GM18861 (cell line): Measurements from ENCODE around the gene EIF2AK3.
"Not testable (repeated sequence)": the region's sequence is repeated elsewhere in the genome, so short reads cannot be mapped to it uniquely, and the experiment has no call there.

Experiments used
- ATAC-seq: cut with Tn5 transposase; IDR thresholded peaks from one replicate; pipeline ENCODE4 v1.9.1; 2021; ENCODE audit not compliant: unreplicated experiment

The EIF2AK3 gene

DNA sequence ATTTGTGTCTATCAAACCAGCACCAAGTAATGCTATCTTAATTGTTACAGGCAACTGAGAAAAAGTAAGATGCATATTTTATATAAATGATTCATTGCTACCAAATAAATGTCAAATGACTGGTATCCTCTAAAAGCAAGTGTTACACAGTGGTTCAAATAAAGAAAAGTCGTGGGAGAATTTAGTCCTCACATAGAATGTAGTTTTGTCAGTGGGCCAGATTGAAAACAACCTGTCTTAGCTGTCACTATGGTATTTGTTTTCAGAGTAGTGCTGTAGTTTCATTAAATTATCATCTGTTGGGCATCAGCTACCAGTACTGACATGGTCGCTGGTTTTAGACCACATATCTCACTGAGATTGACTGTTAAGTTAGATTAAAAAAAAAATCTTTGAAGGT, 10.2 kb upstream of the EIF2AK3 start:
- ATAC-seq, result no peak

DNA sequence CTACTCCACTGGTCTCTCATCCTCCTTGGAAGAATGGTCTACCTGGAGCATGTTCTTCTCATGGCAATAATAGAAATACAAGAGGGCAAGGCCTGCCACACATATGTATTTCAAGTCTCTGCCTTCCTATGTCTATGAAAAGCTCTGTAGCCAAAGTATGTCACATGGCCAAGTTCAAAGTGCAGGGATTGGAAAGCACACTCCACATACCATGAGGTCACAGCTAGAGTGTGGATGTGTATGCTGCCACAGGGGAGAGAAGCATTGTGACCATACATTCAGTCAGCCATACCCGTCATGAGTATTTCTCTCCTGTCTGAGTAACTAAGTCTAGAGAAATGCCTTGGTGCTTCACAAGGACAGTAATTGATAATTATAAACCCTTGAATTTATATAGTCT, 8.8 kb upstream of the EIF2AK3 start:
- no peak for ATAC-seq

- no peak for ATAC-seq
Observed at GRCh38 chr2:88632569-88632968, 5.3 kb upstream of the EIF2AK3 start.

DNA sequence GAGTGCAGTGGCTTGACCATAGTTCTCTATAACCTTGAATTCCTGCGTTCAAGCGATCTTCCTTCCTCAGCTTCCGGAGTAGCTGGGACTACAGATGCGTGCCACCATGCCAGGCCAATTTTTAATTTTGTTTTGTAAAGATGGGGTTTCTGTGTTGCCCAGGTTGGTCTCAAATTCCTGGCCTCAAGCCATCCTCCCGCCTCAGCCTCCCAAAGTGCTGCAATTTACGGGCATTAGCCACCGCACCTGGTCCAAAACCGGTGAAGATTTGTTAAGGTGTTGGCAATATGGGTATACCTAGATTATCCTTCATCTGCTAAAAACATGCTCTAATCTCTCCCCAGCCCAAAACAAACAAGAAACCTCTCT, 1.3 kb upstream of the EIF2AK3 start:
- ATAC-seq, result no peak

- ATAC-seq, result peak; percentile 24
Observed at GRCh38 chr2:88627856-88628570, 749 bp upstream of the EIF2AK3 start.

DNA sequence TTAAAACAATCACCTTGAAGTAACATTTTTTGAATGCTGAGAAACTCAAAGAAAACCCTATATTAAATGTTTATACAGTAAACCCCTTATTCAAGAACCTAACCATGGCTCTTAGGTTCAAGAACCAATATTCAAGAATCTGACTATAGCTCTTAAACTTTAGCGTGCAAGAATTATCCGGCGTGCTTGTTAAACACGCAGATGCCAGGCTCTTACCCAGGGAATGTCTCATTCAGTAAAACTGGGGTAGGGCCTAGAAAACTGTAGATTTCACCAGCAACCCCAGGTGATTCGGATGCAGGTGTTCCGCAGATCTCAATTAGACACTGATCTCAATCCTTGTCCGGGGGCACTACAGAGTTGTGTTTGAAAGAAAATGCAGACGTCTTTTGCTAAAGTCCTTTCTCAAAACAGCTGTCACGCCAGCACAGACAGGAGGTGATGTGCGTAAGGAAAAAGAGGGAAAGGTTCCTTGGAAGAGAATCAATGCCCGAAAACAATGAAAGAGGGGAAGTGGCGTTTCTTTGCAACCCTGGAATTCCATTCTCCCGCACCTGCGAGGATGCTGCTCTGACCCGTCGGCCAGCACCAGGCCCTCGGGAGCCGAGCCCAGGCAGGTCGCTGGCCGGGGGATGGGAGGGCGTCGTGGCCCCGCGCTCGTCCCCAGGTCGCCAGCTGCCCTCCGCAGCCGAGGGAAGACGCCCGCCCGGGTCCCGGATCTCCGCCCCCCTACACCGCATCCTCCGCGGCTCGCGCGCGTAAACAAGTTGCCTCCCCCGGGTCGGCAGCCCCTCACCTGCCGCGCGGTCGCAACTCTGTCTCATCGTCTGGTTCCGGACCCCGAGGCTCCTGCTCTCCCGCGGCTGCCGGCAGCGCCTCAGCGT, 851 bp downstream of the EIF2AK3 start:
- ATAC-seq, result peak; percentile 0

DNA sequence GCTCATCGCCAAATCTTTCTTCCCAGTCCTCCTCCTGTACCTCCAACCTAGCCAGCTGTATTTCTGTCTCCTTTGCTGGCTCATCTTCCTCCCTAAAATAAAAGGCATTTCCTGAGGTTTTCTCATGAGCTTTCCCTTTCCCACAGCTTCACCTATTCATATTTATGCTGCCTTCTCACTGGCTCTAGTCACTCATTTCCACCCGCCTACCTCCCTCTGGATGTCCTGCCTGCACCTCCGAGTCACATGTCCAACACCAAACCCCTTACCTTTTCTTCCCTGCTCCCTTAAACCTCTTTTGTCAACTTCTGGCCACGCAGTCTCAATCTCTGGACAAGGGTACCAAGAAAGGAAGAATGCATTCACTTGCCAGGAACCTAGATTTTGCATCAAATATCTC, 2.8 kb downstream of the EIF2AK3 start:
- no peak for ATAC-seq

- ATAC-seq, result not testable (repeated sequence)
Observed at GRCh38 chr2:88623831-88624465, 3.3 kb downstream of the EIF2AK3 start.

DNA sequence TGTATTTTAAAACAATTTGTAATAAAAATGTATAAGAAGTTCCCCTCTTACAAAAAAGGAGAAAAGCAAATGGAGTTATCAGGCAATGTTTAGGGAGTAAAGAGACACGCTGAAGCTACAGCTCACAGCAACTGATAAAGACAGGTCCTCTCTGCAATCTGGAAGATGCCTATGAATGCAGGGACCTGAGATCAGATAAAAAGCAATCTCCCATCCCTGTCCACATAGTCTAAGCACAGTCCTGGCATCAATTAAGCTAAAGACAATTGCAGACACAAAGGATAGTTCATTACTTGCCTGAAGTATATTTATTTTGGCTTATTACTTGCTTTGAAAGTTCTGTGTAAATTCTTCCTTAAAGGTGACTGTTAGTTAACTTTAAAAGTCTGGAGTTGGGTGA, 5.0 kb downstream of the EIF2AK3 start:
- ATAC-seq, result no peak

DNA sequence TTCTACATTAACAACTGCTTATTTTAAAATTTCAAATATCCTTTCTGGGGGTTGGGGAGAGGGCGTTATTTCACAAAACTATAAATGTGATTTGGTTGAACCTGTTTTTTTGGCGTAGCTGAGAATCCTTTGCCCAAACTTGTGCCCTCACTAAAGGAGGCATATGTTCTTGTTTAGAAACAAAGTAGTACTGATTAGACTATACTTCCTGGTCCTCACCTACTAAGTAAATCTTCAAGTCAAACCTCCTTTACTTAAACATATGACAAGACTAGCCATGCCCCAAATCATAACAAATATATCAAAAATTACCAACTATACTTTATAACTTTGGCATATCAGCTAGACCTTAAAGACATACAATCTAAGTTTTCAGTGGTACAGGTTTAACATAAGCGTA, 5.8 kb downstream of the EIF2AK3 start:
- no peak for ATAC-seq

DNA sequence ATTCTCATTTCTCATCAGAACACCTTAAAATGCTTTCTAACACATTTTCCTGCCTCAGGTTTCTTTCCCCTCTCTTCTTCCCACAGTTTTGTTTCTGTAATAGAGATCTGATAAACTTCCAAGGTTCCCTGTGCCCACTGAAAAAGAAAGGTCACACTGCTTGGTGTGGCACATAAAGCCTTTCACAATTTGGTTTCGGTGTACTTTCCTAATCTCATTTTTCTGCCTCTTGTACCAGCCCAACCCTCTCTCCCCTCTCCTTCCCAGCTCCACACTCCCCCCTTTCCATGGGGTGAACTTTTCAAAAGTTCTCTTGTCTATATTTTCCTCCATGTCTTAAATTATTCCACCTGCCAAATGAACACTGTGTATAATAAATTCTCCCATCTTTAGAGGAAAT, 7.2 kb downstream of the EIF2AK3 start:
- no peak for ATAC-seq

DNA sequence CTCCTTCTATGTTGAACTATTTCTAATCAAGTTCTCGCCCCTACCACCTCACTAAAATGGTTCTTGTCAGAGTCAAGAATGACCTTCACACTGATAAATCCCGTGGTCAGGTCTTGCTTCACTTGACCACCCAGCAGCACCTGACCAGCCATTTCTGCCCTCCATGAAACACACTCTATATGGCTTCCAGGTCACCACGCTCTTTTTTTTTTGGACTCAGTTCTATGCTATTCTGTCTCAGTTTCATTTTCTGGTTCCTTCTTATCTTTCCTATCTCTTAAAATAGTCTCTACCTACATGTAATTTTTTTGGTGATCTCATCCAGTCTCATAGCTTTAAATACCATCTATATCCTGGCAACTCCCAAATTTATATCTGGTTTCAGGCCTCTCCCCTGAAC, 11.4 kb downstream of the EIF2AK3 start:
- peak; percentile 48 for ATAC-seq

GRCh38 chr2:88614497-88615157, 12.6 kb downstream of the EIF2AK3 start:
- peak; percentile 69 for ATAC-seq

DNA sequence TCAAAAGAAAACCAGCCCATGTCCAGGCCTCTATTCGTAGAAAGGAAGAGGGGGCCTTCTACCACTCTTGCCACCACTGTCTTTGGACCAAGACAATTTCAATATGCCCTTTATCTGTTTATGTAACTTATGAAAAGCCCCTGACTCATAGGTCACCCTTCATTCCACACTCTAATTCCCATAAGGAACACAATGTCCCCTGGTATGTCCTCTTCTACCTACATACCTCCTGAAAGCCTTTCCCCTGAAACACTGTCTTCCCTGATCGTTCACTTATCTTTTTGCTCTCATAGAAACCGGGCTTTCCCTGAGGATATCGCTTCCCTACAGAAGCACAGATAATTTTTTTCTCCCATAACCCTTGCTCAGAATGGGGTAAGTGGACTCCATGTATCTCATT, 13.3 kb downstream of the EIF2AK3 start:
- no peak for ATAC-seq

DNA sequence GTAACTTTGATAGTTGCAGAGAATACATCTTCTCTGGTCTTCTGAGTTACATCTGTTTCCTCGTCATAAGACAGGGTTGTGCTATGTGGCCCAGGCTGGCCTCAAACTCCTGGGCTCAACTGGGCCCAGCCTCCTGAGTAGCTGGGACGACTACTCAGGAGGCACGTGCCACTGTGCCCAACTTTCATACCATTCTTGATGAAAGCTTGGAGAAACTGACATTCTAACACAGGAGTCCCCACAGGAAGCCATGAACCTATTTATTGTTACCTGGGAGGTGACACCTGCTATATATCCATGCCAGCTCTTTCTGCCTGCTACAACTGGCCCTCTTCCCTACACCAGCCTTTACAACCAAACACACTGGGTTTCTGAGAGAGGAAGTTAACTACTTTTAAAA, 19.1 kb downstream of the EIF2AK3 start:
- ATAC-seq, result peak; percentile 30

- ATAC-seq, result no peak
Observed at GRCh38 chr2:88607416-88607815, 19.8 kb downstream of the EIF2AK3 start.

GRCh38 chr2:88606371-88607030, 20.8 kb downstream of the EIF2AK3 start:
- ATAC-seq, result peak; percentile 69

- no peak for ATAC-seq
Observed at GRCh38 chr2:88603146-88603545, 24.1 kb downstream of the EIF2AK3 start.

GRCh38 chr2:88602022-88602421, 25.2 kb downstream of the EIF2AK3 start:
- no peak for ATAC-seq

- ATAC-seq, result no peak
Observed at GRCh38 chr2:88601286-88601685, 26.0 kb downstream of the EIF2AK3 start.

- peak; percentile 97 for ATAC-seq
Observed at GRCh38 chr2:88600038-88600465, 27.2 kb downstream of the EIF2AK3 start.
